Measurements from ENCODE around the gene ATP8B3.

GRCh38 chr19:1791879-1792278, 20.2 kb downstream of the ATP8B3 start:
- TF ChIP-seq, protein P1, sequence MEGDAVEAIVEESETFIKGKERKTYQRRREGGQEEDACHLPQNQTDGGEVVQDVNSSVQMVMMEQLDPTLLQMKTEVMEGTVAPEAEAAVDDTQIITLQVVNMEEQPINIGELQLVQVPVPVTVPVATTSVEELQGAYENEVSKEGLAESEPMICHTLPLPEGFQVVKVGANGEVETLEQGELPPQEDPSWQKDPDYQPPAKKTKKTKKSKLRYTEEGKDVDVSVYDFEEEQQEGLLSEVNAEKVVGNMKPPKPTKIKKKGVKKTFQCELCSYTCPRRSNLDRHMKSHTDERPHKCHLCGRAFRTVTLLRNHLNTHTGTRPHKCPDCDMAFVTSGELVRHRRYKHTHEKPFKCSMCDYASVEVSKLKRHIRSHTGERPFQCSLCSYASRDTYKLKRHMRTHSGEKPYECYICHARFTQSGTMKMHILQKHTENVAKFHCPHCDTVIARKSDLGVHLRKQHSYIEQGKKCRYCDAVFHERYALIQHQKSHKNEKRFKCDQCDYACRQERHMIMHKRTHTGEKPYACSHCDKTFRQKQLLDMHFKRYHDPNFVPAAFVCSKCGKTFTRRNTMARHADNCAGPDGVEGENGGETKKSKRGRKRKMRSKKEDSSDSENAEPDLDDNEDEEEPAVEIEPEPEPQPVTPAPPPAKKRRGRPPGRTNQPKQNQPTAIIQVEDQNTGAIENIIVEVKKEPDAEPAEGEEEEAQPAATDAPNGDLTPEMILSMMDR (conservative IDR thresholded peaks at IDR 0.05; ENCODE audit: low read depth, low read length) = no peak
- no peak for TF ChIP-seq EZH2 (IDR thresholded peaks at IDR 0.05; ENCODE audit: borderline replicate concordance, low read depth, low read length, poor library complexity, severe bottlenecking)
